HL-60/S4 (cell line): ENCODE measurements around the gene DCHS2.

Experiments
- in situ Hi-C: fragments of 300-500 bp; cut with MboI; formaldehyde crosslinking; loops from 2 replicates; pipeline ENCODE4 v1.14.3; 2022; ENCODE audit warnings: low sequenced_read_pairs

Gene DCHS2, protein sequence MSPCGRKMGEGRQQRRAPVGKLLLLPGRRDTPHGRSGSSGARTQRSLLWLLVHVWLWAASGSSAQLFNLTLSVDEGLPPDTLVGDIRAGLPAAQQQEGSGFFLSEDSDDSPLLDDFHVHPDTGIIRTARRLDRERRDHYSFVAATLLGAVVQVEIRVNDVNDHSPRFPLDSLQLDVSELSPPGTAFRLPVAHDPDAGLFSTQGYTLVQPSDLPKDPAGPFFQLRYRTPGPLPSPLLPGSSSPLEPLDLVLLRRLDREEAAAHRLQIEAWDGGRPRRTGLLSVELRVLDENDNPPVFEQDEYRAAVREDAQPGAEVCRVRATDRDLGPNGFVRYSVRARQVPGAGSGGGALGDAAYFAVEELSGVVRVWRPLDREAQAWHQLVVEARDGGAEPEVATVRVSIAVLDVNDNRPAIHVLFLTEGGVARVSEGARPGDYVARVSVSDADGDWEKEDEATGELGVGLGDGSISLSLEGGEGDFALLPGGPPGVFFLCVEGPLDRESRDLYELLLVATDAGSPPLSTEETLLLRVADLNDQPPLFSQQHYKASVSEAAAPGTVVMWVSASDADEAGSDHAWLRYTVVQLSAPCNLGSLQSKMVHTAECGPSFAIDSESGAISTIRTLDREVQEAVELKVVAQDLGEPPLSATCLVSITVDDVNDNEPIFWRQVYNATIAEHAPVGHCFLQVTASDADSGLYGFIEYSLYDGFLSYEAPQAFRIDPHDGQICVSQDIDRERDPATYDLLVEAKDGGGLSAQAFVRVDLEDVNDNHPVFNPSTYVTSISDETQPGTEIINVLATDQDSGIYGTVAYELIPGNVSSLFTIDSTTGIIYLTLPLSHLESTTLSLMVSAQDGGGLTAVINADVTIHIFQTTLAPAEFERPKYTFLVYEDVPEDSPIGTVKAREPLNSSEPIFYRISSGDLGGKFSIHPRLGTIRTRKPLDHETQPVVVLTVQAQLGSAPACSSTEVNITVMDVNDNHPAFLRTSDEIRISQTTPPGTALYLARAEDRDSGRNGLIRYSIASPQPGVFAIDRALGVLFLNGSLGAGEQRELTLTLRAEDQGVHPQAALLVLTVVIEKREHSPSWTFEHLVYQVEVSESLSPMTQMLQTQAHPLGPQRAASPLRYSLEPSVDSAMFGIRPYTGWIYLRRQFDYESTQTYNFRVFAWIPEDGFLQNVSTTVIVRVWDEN (N-terminal part only)

GRCh38 chr4:154491341-154492271 is at the start of gene DCHS2:
TSS of gene DCHS2 (minus strand) at chr4:154491799. CDS start at chr4:154491355, 444 bp downstream.
- in situ Hi-C loops: no loop called here

DNA sequence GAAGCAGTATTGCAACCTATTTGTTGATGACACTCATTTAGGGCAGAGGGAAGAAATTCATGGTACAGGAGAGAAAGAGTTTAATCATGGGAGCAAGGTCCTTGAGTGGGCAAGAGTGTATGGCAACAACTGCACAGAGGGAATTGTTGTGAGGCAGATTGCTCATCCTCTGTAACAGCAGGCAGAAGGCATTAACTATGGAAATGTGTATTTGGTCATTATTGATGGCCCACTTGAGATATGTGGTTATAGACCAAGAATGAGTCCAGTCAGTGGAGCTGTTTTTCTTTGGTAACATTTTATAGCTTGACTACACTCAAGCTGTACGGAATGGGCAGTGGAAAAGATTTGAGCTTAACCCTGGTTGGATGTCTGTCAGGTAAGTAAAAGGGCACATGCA is 42.7 kb upstream of the DCHS2 start:
- in situ Hi-C loops: no loop called here

GRCh38 chr4:154529728-154530519 is 38.3 kb upstream of the DCHS2 start:
- in situ Hi-C loops: no loop called here

DNA sequence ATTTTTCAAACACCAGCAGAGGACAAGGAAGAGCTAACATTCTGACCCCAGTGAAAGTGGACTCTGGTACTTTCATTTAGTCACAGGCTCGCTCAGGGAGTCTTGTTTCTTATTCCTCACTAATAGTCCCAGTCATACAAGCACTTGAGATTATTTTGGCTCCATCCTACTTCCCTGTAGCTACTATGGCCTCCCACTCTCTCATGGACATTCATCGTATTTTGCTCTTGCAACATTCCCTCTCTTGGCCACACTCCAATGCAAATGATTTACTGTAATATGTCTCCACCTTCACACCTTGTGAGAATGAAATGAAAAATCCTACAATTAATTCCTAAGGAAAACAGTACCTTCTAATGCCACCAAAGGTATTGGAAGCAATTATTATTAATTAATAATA is 37.3 kb upstream of the DCHS2 start:
- in situ Hi-C loops: no loop called here

DNA sequence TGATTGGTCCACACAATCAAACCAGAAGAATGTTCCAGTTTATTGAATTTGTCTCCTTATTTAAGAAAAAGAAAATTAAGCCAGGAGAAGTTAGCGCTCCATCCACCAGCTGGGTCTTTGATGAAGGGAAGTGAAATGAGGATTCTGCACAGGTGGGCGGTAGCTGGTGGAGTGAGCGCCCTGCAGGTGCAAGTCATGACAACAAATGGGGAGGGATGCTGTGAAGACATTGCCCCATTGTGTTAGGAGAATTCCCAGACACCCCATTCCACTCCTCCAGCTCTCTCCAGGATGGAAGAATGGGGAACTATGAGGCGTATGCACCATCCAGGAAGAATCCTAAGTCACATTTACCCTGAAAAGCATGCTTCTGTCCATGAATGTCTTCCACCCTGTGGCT is 35.7 kb upstream of the DCHS2 start:
- in situ Hi-C loops: no loop called here

DNA sequence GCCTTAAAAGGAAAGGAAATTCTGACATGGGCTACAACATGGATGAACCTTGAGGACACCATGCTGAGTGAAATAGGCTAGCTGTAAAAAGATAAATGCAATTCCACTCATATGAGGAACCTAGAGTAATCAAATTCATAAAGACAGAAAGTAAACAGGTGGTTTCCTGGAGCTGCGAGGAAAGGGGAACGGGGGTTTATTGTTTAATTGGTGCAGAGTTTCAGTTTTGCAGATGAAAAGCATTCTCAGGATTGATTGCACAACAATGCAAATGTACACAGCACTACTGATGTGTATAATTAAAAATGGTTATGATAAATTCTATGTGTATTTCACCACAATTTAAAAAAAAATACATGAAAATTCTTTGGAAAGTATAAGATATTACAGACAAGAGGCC is 34.6 kb upstream of the DCHS2 start:
- in situ Hi-C loops: no loop called here

GRCh38 chr4:154521607-154522006 is 30.0 kb upstream of the DCHS2 start:
- in situ Hi-C loops: no loop called here

GRCh38 chr4:154519214-154519613 is 27.6 kb upstream of the DCHS2 start:
- in situ Hi-C loops: no loop called here

DNA sequence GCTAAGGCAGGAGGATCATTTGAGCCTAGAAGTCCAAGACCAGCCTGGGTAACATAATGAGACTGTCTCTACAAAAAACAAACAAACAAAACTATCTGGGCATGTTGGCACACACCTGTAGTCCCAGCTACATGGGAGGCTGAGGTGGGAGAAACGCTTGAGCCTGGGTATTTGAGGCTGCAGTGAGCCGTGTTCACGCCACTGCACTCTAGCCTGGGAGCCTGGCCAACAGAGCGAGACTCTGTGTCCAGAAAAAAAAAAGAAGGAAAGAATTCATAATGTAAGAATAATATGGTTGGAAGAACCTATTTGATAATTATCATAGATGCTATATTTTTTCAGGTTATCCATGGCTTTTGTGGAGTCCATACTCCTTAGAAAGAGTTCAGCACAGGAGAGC is 26.0 kb upstream of the DCHS2 start:
- in situ Hi-C loops: no loop called here

- in situ Hi-C loops: no loop called here
Observed at GRCh38 chr4:154516318-154517029, 24.9 kb upstream of the DCHS2 start.

DNA sequence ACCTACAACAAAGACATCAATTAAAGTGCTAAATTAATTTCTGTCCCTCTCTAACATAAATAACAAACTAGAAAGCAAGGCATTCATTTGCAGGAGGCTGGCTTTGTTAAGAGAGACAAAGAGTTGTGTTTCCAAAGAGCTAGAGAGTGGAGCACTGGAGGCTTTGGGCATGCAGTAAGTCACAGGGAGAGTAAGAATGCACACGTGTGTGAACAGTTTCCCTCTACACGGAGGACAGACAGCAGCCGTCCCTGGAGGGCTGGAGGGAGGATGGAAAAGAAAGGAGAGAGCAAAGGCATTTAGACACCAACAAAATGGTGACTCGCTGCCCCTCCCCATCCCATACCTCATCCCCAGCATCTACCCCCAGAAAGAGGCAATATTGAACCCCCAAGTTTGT is 20.4 kb upstream of the DCHS2 start:
- in situ Hi-C loops: no loop called here

DNA sequence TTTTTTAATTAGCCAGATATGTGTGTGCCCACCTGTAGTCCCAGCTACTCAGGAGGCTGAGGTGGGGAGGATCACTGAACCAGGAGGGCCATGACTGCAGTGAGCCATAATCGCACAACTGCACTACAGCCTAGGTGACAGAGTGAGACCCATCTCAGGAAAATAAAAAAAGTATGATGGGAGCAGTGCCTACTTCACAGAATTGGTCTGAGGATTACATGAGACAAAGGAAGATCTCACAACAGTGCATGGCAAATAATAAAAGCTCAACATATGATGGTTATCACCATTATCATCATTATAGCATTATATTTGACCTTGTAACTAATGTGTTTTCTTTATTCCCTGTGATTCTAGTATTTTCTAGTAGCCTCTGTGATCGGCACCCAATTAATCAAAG is 19.9 kb upstream of the DCHS2 start:
- in situ Hi-C loops: no loop called here

- in situ Hi-C loops: no loop called here
Observed at GRCh38 chr4:154507156-154507555, 15.6 kb upstream of the DCHS2 start.

DNA sequence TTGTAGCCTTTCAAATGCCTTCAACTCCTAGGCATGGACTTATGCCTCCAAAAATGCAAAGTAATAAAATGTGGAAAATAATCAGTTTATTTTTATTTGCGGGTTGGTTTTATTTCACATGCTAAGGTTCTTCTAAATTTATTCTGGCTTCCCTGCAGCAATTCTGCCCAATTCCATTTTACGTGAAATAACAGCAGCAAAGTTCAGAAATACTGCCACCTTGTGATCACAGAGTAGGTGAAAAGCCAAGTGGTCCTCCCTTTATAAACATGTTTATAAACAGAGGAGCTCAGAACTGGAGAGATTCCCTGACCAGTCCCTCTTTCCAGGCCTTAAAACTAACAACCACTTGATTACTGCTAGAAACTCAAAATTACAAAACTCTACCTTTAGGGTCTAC is 14.7 kb upstream of the DCHS2 start:
- in situ Hi-C loops: no loop called here

GRCh38 chr4:154503598-154503997 is 12.0 kb upstream of the DCHS2 start:
- in situ Hi-C loops: no loop called here

- in situ Hi-C loops: no loop called here
Observed at GRCh38 chr4:154502111-154502510, 10.5 kb upstream of the DCHS2 start.

- in situ Hi-C loops: no loop called here
Observed at GRCh38 chr4:154497889-154498288, 6.3 kb upstream of the DCHS2 start.

DNA sequence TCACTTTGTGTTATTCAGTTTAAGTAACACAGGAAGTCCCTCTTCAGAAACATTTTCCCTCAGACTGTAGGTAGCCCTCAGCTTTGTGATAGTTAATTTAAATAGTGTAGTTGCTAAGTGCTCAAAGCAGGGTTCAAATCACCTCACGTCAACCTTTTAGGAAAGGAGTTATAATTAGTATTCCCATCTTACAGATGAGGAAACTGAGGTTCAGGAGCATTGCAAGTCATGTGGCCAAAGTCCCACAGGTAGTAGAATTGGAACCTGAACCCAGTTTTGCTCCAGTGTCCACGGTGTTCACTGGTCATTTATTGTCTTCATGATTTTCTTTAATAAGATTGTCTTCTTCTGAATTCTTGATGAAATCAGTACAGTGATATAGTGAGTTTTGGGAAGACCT is 4.3 kb upstream of the DCHS2 start:
- in situ Hi-C loops: no loop called here

GRCh38 chr4:154492288-154492687 is 689 bp upstream of the DCHS2 start:
- in situ Hi-C loops: no loop called here
